GM19238 (cell line): Measurements from ENCODE around the gene MPND.

Experiments used
- DNase-seq: peaks from one replicate; pipeline ENCODE4 v3.0.0; 2011; ENCODE audit warnings: low spot score; ENCODE audit not compliant: insufficient read length

Gene MPND

GRCh38 chr19:4376991-4377781 is 33.8 kb downstream of the MPND start:
- DNase-seq: no peak

- no peak for DNase-seq
These were observed 35.5 kb downstream of the MPND start for GRCh38 chr19:4378886-4379285.

GRCh38 chr19:4379383-4380253 is 36.3 kb downstream of the MPND start:
- no peak for DNase-seq

- DNase-seq: no peak
These were observed 36.9 kb downstream of the MPND start for GRCh38 chr19:4380254-4380727.

- no peak for DNase-seq
These were observed 42.1 kb downstream of the MPND start for GRCh38 chr19:4385291-4386040.

GRCh38 chr19:4386041-4386782 is 42.9 kb downstream of the MPND start:
- no peak for DNase-seq

GRCh38 chr19:4388337-4389063 is 45.1 kb downstream of the MPND start:
- no peak for DNase-seq

- no peak for DNase-seq
These were observed 45.7 kb downstream of the MPND start for GRCh38 chr19:4389064-4389375.

- no peak for DNase-seq
These were observed 46.2 kb downstream of the MPND start for GRCh38 chr19:4389511-4390016.

GRCh38 chr19:4390017-4390566 is 46.7 kb downstream of the MPND start:
- no peak for DNase-seq

GRCh38 chr19:4390567-4391305 is 47.4 kb downstream of the MPND start:
- no peak for DNase-seq

- no peak for DNase-seq
These were observed 47.9 kb downstream of the MPND start for GRCh38 chr19:4391306-4391693.

- no peak for DNase-seq
These were observed 48.5 kb downstream of the MPND start for GRCh38 chr19:4391701-4392483.

- no peak for DNase-seq
These were observed 50.7 kb downstream of the MPND start for GRCh38 chr19:4393947-4394590.

- no peak for DNase-seq
These were observed 53.8 kb downstream of the MPND start for GRCh38 chr19:4396949-4397783.

- DNase-seq: peak; percentile 41
These were observed 56.4 kb downstream of the MPND start for GRCh38 chr19:4399812-4400134.
